B cell (primary cell): ENCODE results near the gene LYZL6. TPM values are rescaled to one million over a fixed set of nuclear protein-coding genes. Genes with fewer than 3 reads are reported as not detected.

Experiments
- ATAC-seq: fragments of 200-7000 bp; cut with Tn5 transposase; one replicate; pipeline ENCODE4 v1.10.0; 2021; ENCODE audit warnings: low read depth, mild to moderate bottlenecking, moderate number of reproducible peaks, moderate library complexity
- CTCF ChIA-PET: fragments of 350-600 bp; sonication (Branson Sonifier 250); formaldehyde crosslinking; loops from one replicate; lab custom pipeline; 2021; ENCODE audit warnings: antibody characterized with exemption, inconsistent platforms; lab: Charles Lee
- POLR2A ChIA-PET: fragments of 350-600 bp; sonication (Branson Sonifier 250); formaldehyde crosslinking; loops from one replicate; lab custom pipeline; 2021; ENCODE audit warnings: antibody characterized with exemption; lab: Charles Lee
- DNase-seq: peaks from one replicate; pipeline ENCODE4 v3.0.0; 2013
- H2AFZ ChIP-seq: 2 replicates; pipeline ENCODE4 v1.6.1; 2012; ENCODE audit warnings: mild to moderate bottlenecking, low read depth, low read length; ENCODE audit not compliant: insufficient read depth, poor library complexity, severe bottlenecking
- H3K27ac ChIP-seq, 2 donors: 1 replicate in 1 of 2; 2 replicates in 1 of 2; pipeline ENCODE4 v1.5.1; 2012 to 2013; ENCODE audit warnings: low read length in 2 of 2, mild to moderate bottlenecking in 2 of 2, moderate library complexity in 1 of 2
- H3K27me3 ChIP-seq, 4 experiments: fragments of 200-600 bp in 1 of 4; sonication (generic) in 1 of 4; replicated peaks in 1 of 4; 1 replicate in 2 of 4; 2 replicates in 2 of 4; pipeline versions ENCODE4 v1.6.1 to v1.7.0; 2013 to 2016; ENCODE audit warnings: low read length in 3 of 4, mild to moderate bottlenecking in 2 of 4, mixed read lengths in 1 of 4, moderate library complexity in 1 of 4; ENCODE audit not compliant: insufficient read depth in 4 of 4, control insufficient read depth in 3 of 4; ENCODE audit errors: control extremely low read depth in 1 of 4
- H3K36me3 ChIP-seq, 2 experiments: replicated peaks in 1 of 2; 1 replicate in 1 of 2; 2 replicates in 1 of 2; pipeline versions ENCODE4 v1.6.1 to v1.7.1; 2013; ENCODE audit warnings: low read length in 1 of 2; ENCODE audit not compliant: insufficient read depth in 2 of 2, control insufficient read depth in 1 of 2; ENCODE audit errors: control extremely low read depth in 1 of 2, extremely low read depth in 1 of 2
- H3K4me1 ChIP-seq, 2 donors: fragments of 200-600 bp in 1 of 2; sonication (generic) in 1 of 2; 1 replicate in 1 of 2; 2 replicates in 1 of 2; pipeline versions ENCODE4 v1.5.1 to v1.6.1; 2013 to 2017; ENCODE audit warnings: low read length in 2 of 2; ENCODE audit not compliant: control insufficient read depth in 2 of 2, insufficient read depth in 2 of 2
- H3K4me2 ChIP-seq: replicated peaks from 2 replicates; pipeline ENCODE3; 2012; ENCODE audit warnings: mild to moderate bottlenecking, low read depth, low read length; ENCODE audit not compliant: poor library complexity, severe bottlenecking
- H3K4me3 ChIP-seq, 5 experiments: fragments of 200-600 bp in 1 of 5; sonication (generic) in 1 of 5; 1 replicate in 3 of 5; 2 replicates in 2 of 5; pipeline versions ENCODE4 v1.5.1 to v1.7.0; 2011 to 2016; ENCODE audit warnings: low read length in 4 of 5, mild to moderate bottlenecking in 4 of 5, low read depth in 2 of 5, control low read depth in 1 of 5, moderate library complexity in 1 of 5; ENCODE audit not compliant: insufficient read depth in 1 of 5; ENCODE audit errors: control extremely low read depth in 1 of 5, extremely low read depth in 1 of 5
- H3K79me2 ChIP-seq: fragments of 200-600 bp; sonication (generic); one replicate; pipeline ENCODE4 v1.6.0; 2016; ENCODE audit warnings: low read length; ENCODE audit not compliant: control insufficient read depth, insufficient read depth
- H3K9ac ChIP-seq: fragments of 200-600 bp; sonication (generic); 2 replicates; pipeline ENCODE4 v1.6.1; 2017; ENCODE audit warnings: mild to moderate bottlenecking, low read length, moderate library complexity
- H3K9me3 ChIP-seq, 3 donors: one replicate each; pipeline versions ENCODE4 v1.6.1 to v1.7.1; 2013; ENCODE audit warnings: low read length in 2 of 3; ENCODE audit not compliant: control insufficient read depth in 2 of 3, insufficient read depth in 1 of 3; ENCODE audit errors: control extremely low read depth in 1 of 3
- H4K20me1 ChIP-seq: 2 replicates; pipeline ENCODE4 v1.6.0; 2012; ENCODE audit warnings: mild to moderate bottlenecking, low read length; ENCODE audit not compliant: insufficient read depth, control insufficient read depth, poor library complexity, severe bottlenecking
- H3K27ac Mint-ChIP-seq: one replicate; pipeline ENCODE4 v1.8.0; 2021; ENCODE audit warnings: mixed read lengths
- H3K27me3 Mint-ChIP-seq: one replicate; pipeline ENCODE4 v1.8.0; 2021; ENCODE audit warnings: mixed read lengths
- H3K4me1 Mint-ChIP-seq: one replicate; pipeline ENCODE4 v1.8.0; 2021; ENCODE audit warnings: mixed read lengths
- H3K4me3 Mint-ChIP-seq: one replicate; pipeline ENCODE4 v1.8.0; 2021; ENCODE audit warnings: mixed read lengths
- H3K9me3 Mint-ChIP-seq: one replicate; pipeline ENCODE4 v1.8.0; 2022; ENCODE audit warnings: mixed read lengths; ENCODE audit not compliant: insufficient read depth
- CTCF ChIP-seq: fragments of 200-600 bp; IDR thresholded peaks from one replicate; pipeline ENCODE4 v1.8.0; 2022; ENCODE audit warnings: antibody characterized with exemption, mild to moderate bottlenecking
- EZH2 ChIP-seq: IDR thresholded peaks from 2 replicates; pipeline ENCODE4 v1.6.1; 2012; ENCODE audit warnings: borderline replicate concordance, low read depth, mild to moderate bottlenecking, moderate library complexity, low read length; ENCODE audit not compliant: insufficient read depth, poor library complexity, severe bottlenecking
- WGBS: methylation state at CpG from one replicate; pipeline ENCODE4 v1.1.5; 2013; ENCODE audit warnings: missing lambda C conversion rate; ENCODE audit not compliant: insufficient coverage; 5-methylcytosine and 5-hydroxymethylcytosine counted together
- intact Hi-C: fragments of 100-400 bp; cut with micrococcal nuclease; formaldehyde crosslinking; loops from one replicate; pipeline ENCODE4 v1.10.0; 2022
- polyA plus RNA-seq: library from polyadenylated mRNA; depleted of rRNA; stranded (reverse); fragments of >200 nt; gene quantifications from 2 replicates; pipeline ENCODE4 v1.2.3, GENCODE V29; 2012
- total RNA-seq, 2 donors: library from RNA; stranded (reverse); fragments of 120-200 nt in 1 of 2; gene quantifications; 1 replicate in 1 of 2; 2 replicates in 1 of 2; pipeline versions ENCODE4 v1.2.3 to v1.2.4, GENCODE V29; 2013 to 2022

LYZL6 gene
- total and polyA plus RNA-seq, 2 donors (not counting 1 experiment from before 2014, with no cell fraction given) = not detected

- Histone ChIP-seq H3K4me2 (no peak overlapping the region), H3K9ac (no peak overlapping the region), H3K36me3 (no peaks in the 10 kb centered on the region), H3K9me3 (no peaks in the 10 kb centered on the region), H3K79me2 (no peaks in the 10 kb centered on the region), H2AFZ (no peak overlapping the region), H3K27ac (no peak overlapping the region), H3K4me3 (no peak overlapping the region), H3K27me3 (no peaks in the 10 kb centered on the region), H4K20me1 (no peaks in the 10 kb centered on the region), H3K4me1 (no peaks in the 10 kb centered on the region)
- peaks cover 21% of the 10 kb centered on the region for H3K27me3 Mint-ChIP-seq
- no peak overlapping the region for H3K27ac Mint-ChIP-seq
- no peaks in the 10 kb centered on the region for H3K9me3 Mint-ChIP-seq
- peak; percentile 60 for ATAC-seq
- intact Hi-C loops = loop anchor here (1.0 kb wide), 2 partner anchors 180 to 514 kb away; no protein-coding TSS in a partner anchor
- ChIA-PET POLR2A (interaction anchor here (0.6 to 1.0 kb wide), 2 partner anchors 115 to 514 kb away, joined by 3 to 8 read pairs; no protein-coding TSS in a partner anchor), CTCF (interaction anchor here (0.5 to 15.7 kb wide), 39 partner anchors 8 to 1132 kb away, joined by 3 to 639 read pairs (median 4); partner anchors contain the start of genes CCL16 and ZNHIT3)
- H3K4me3 Mint-ChIP-seq = no peak overlapping the region
- peak; percentile 84 for DNase-seq
- peaks cover 1% of the 10 kb centered on the region for H3K4me1 Mint-ChIP-seq
- TF ChIP-seq EZH2 = no peak
- peak; percentile 92 for TF ChIP-seq CTCF
- WGBS = 43% methylated on average over 7 of the region's 8 CpGs
Measured at GRCh38 chr17:35969558-35970380, 26.3 kb upstream of the LYZL6 start.
